Smooth muscle cell (in vitro differentiated cells): ENCODE measurements around the gene SDHAF4. TPM values are rescaled to one million over a fixed set of nuclear protein-coding genes. Genes with fewer than 3 reads are reported as not detected.

Experiments used
- DNase-seq: peaks from one replicate; lab custom pipeline; 2025; ENCODE audit not compliant: unreplicated experiment; lab: John Stamatoyannopoulos, UW
- H2AFZ ChIP-seq: fragments of 200-600 bp; sonication (generic); 2 replicates; pipeline ENCODE4 v1.6.0; 2016; ENCODE audit warnings: antibody characterized with exemption, low read depth, mild to moderate bottlenecking
- H3F3A ChIP-seq: fragments of 200-600 bp; sonication (generic); 2 replicates; pipeline ENCODE4 v1.6.0; 2017; ENCODE audit warnings: antibody characterized with exemption, low read depth
- H3K27ac ChIP-seq: fragments of 200-600 bp; sonication (generic); 2 replicates; pipeline ENCODE4 v1.5.1; 2016; ENCODE audit warnings: low read depth, mild to moderate bottlenecking
- H3K27me3 ChIP-seq: fragments of 200-600 bp; sonication (generic); 2 replicates; pipeline ENCODE4 v1.6.1; 2016; ENCODE audit warnings: low read depth, mild to moderate bottlenecking
- H3K36me3 ChIP-seq: fragments of 200-600 bp; sonication (generic); 2 replicates; pipeline ENCODE4 v1.5.1; 2016; ENCODE audit warnings: low read depth
- H3K4me1 ChIP-seq: fragments of 200-600 bp; sonication (generic); 2 replicates; pipeline ENCODE4 v1.5.1; 2016; ENCODE audit warnings: low read depth
- H3K4me2 ChIP-seq: fragments of 200-600 bp; sonication (generic); 2 replicates; pipeline ENCODE4 v1.6.0; 2016; ENCODE audit warnings: mild to moderate bottlenecking
- H3K4me3 ChIP-seq: fragments of 200-600 bp; sonication (generic); 2 replicates; pipeline ENCODE4 v1.5.1; 2016; ENCODE audit warnings: mild to moderate bottlenecking
- H3K79me2 ChIP-seq: fragments of 200-600 bp; sonication (generic); 2 replicates; pipeline ENCODE4 v1.6.0; 2016; ENCODE audit warnings: low read depth, mild to moderate bottlenecking
- H3K9ac ChIP-seq: fragments of 200-600 bp; sonication (generic); 2 replicates; pipeline ENCODE4 v1.6.0; 2016; ENCODE audit warnings: low read depth
- H3K9me3 ChIP-seq: fragments of 200-600 bp; sonication (generic); replicated peaks from 2 replicates; pipeline ENCODE4 v1.5.1; 2016; ENCODE audit warnings: low read depth
- H4K20me1 ChIP-seq: fragments of 200-600 bp; sonication (generic); 2 replicates; pipeline ENCODE4 v1.6.0; 2016; ENCODE audit warnings: low read depth
- CTCF ChIP-seq: fragments of 200-600 bp; sonication (generic); IDR thresholded peaks from 2 replicates; pipeline ENCODE4 v1.5.1; 2017; ENCODE audit warnings: borderline replicate concordance, mild to moderate bottlenecking, antibody characterized with exemption; ENCODE audit not compliant: insufficient read depth, poor library complexity, severe bottlenecking
- WGBS: methylation state at CpG from one replicate; pipeline ENCODE4 v1.1.7; 2016; ENCODE audit warnings: low lambda C conversion rate; 5-methylcytosine and 5-hydroxymethylcytosine counted together
- polyA plus RNA-seq: library from polyadenylated mRNA; unstranded; fragments of >200 nt; fragmentation: Nextera tagmentation; extraction: Ambion mirVana; gene quantifications from 2 replicates; pipeline ENCODE4 v1.2.1, GENCODE V29; 2016
- total RNA-seq: library from RNA; depleted of rRNA; stranded (reverse); fragments of >200 nt; gene quantifications from 2 replicates; pipeline ENCODE4 v1.2.3, GENCODE V29; 2014

SDHAF4 gene
- total and polyA plus RNA-seq, 2 experiments from 2014 or later, result 13.7 to 16.6 TPM

DNA sequence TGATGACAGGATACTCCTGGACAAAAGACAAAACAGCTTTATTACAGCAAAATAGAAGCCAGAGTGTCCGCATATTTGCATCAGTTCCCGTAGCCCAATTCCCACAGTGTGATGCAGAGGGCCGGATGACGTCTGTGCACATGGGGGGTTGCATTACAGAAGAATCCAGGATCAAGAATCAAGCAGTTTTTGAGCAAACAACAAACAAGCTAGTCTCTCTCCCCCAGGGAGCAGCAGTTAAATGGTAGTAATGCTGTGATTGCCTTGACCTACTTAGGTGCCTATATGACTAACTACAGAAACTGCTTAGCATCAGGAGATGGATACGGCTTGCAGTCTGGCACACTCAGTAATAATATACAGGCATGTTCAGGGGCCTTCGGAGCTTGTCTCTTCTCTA, 3.2 kb upstream of the SDHAF4 start:
- H3K4me2 ChIP-seq, result no peak overlapping the region
- no peak for TF ChIP-seq CTCF
- 72% methylated on average over 6 of the region's 6 CpGs for WGBS
- H3F3A ChIP-seq, result no peaks in the 10 kb centered on the region
- H3K79me2 ChIP-seq, result peaks cover 16% of the 10 kb centered on the region
- no peaks in the 10 kb centered on the region for H3K36me3 ChIP-seq
- no peak overlapping the region for H3K9ac ChIP-seq
- DNase-seq, result no peak
- H2AFZ ChIP-seq, result no peak overlapping the region
- no peaks in the 10 kb centered on the region for H4K20me1 ChIP-seq
- H3K9me3 ChIP-seq, result no peaks in the 10 kb centered on the region
- H3K4me3 ChIP-seq, result no peak overlapping the region
- H3K27ac ChIP-seq, result no peak overlapping the region
- no peaks in the 10 kb centered on the region for H3K27me3 ChIP-seq
- H3K4me1 ChIP-seq, result peaks cover 4% of the 10 kb centered on the region

- H3K27me3 ChIP-seq, result no peaks in the 10 kb centered on the region
- H3K4me2 ChIP-seq, result no peak overlapping the region
- no peak for DNase-seq
- H4K20me1 ChIP-seq, result no peaks in the 10 kb centered on the region
- H3K79me2 ChIP-seq, result peaks cover 7% of the 10 kb centered on the region
- TF ChIP-seq CTCF, result no peak
- no peak overlapping the region for H3K9ac ChIP-seq
- no peaks in the 10 kb centered on the region for H3K4me1 ChIP-seq
- H3K27ac ChIP-seq, result no peak overlapping the region
- H3F3A ChIP-seq, result no peaks in the 10 kb centered on the region
- H3K9me3 ChIP-seq, result no peaks in the 10 kb centered on the region
- no peak overlapping the region for H3K4me3 ChIP-seq
- 92% methylated on average over 2 of the region's 2 CpGs for WGBS
- H2AFZ ChIP-seq, result no peak overlapping the region
- no peaks in the 10 kb centered on the region for H3K36me3 ChIP-seq
Observed at GRCh38 chr6:70574643-70575042, 7.9 kb downstream of the SDHAF4 start.

- no peak overlapping the region for H2AFZ ChIP-seq
- no peaks in the 10 kb centered on the region for H3K9me3 ChIP-seq
- H3F3A ChIP-seq, result no peaks in the 10 kb centered on the region
- no peak overlapping the region for H3K4me2 ChIP-seq
- no peak for TF ChIP-seq CTCF
- no peak overlapping the region for H3K9ac ChIP-seq
- no peak overlapping the region for H3K27ac ChIP-seq
- no peaks in the 10 kb centered on the region for H4K20me1 ChIP-seq
- no peaks in the 10 kb centered on the region for H3K79me2 ChIP-seq
- H3K4me3 ChIP-seq, result no peak overlapping the region
- no peaks in the 10 kb centered on the region for H3K27me3 ChIP-seq
- DNase-seq, result no peak
- peaks cover 7% of the 10 kb centered on the region for H3K36me3 ChIP-seq
- no peaks in the 10 kb centered on the region for H3K4me1 ChIP-seq
- 80% methylated on average over 7 of the region's 7 CpGs for WGBS
Observed at GRCh38 chr6:70575899-70576495, 9.3 kb downstream of the SDHAF4 start.

GRCh38 chr6:70586114-70586513, 19.4 kb downstream of the SDHAF4 start:
- Histone ChIP-seq H2AFZ (no peak overlapping the region), H3K27ac (no peak overlapping the region), H3K27me3 (no peaks in the 10 kb centered on the region), H3K4me3 (no peak overlapping the region), H3K36me3 (no peaks in the 10 kb centered on the region), H3F3A (no peaks in the 10 kb centered on the region), H3K9ac (no peak overlapping the region), H4K20me1 (no peaks in the 10 kb centered on the region), H3K4me1 (no peaks in the 10 kb centered on the region), H3K9me3 (no peaks in the 10 kb centered on the region), H3K4me2 (no peak overlapping the region), H3K79me2 (no peaks in the 10 kb centered on the region)
- TF ChIP-seq CTCF, result no peak
- 100% methylated on average over 1 of the region's 1 CpG for WGBS
- no peak for DNase-seq
